UCSD-AML1 (cell line): Measurements from ENCODE around the gene EDIL3.

ENCODE experiments used
- DNase-seq: peaks from one replicate; lab custom pipeline; 2025; ENCODE audit not compliant: unreplicated experiment; lab: John Stamatoyannopoulos, UW

Gene EDIL3

GRCh38 chr5:84260939-84261338, 123.7 kb downstream of the EDIL3 start:
- no peak for DNase-seq

GRCh38 chr5:84260140-84260539, 124.5 kb downstream of the EDIL3 start:
- DNase-seq: no peak

GRCh38 chr5:84259283-84260045, 125.2 kb downstream of the EDIL3 start:
- no peak for DNase-seq

GRCh38 chr5:84257061-84257460, 127.6 kb downstream of the EDIL3 start:
- no peak for DNase-seq

GRCh38 chr5:84255315-84255714, 129.4 kb downstream of the EDIL3 start:
- no peak for DNase-seq

GRCh38 chr5:84253946-84254345, 130.7 kb downstream of the EDIL3 start:
- no peak for DNase-seq

GRCh38 chr5:84251503-84251902, 133.2 kb downstream of the EDIL3 start:
- no peak for DNase-seq

- DNase-seq: no peak
Observed at GRCh38 chr5:84249918-84250630, 134.6 kb downstream of the EDIL3 start.

GRCh38 chr5:84248013-84248412, 136.7 kb downstream of the EDIL3 start:
- no peak for DNase-seq

GRCh38 chr5:84242286-84242685, 142.4 kb downstream of the EDIL3 start:
- DNase-seq: no peak

- no peak for DNase-seq
Observed at GRCh38 chr5:84239494-84239893, 145.2 kb downstream of the EDIL3 start.

- no peak for DNase-seq
Observed at GRCh38 chr5:84237126-84237525, 147.6 kb downstream of the EDIL3 start.

- no peak for DNase-seq
Observed at GRCh38 chr5:84231433-84231832, 153.2 kb downstream of the EDIL3 start.

- no peak for DNase-seq
Observed at GRCh38 chr5:84229045-84229444, 155.6 kb downstream of the EDIL3 start.

GRCh38 chr5:84228266-84228665, 156.4 kb downstream of the EDIL3 start:
- DNase-seq: no peak

GRCh38 chr5:84227236-84227635, 157.4 kb downstream of the EDIL3 start:
- no peak for DNase-seq

GRCh38 chr5:84218546-84218945, 166.1 kb downstream of the EDIL3 start:
- DNase-seq: no peak

GRCh38 chr5:84215521-84215920, 169.2 kb downstream of the EDIL3 start:
- no peak for DNase-seq

GRCh38 chr5:84213861-84214260, 170.8 kb downstream of the EDIL3 start:
- DNase-seq: no peak

GRCh38 chr5:84213212-84213611, 171.5 kb downstream of the EDIL3 start:
- DNase-seq: no peak

- DNase-seq: no peak
Observed at GRCh38 chr5:84204772-84205171, 179.9 kb downstream of the EDIL3 start.

GRCh38 chr5:84202136-84202535, 182.5 kb downstream of the EDIL3 start:
- no peak for DNase-seq

- DNase-seq: no peak
Observed at GRCh38 chr5:84197538-84197937, 187.1 kb downstream of the EDIL3 start.
